Measurements from ENCODE around the gene SPATA32.

The SPATA32 gene

DNA sequence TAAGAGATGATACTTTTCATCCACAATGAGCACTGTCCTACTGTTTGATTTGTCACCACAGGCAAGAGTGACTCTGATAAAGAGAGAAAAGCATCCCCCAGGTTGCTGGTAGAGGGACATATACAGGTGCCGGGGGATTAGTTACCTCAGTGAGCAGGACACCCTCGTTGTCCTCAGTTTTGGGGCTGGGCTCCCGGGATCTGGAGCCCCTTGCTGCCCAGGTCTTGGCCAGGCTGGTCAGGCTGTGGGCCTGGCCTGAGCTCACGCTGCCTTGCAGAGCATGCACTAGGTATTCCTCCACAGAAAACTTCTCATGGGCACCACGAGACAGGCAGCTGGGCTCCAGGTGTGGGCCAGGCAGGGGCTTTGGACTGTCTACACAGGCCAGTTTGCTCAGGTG lies 24.4 kb upstream of the SPATA32 start:
- Mint-ChIP-seq H3K4me1 (peaks cover 14% of the 10 kb centered on the region), H3K27ac (no peak overlapping the region), H3K27me3 (ENCODE audit: low read depth, poor library complexity) (no peaks in the 10 kb centered on the region), H3K4me3 (no peak overlapping the region), H3K9me3 (no peaks in the 10 kb centered on the region), H3K36me3 (ENCODE audit: low read depth) (peaks cover 53% of the 10 kb centered on the region)
- no peak for DNase-seq
- TF ChIP-seq, protein P1, sequence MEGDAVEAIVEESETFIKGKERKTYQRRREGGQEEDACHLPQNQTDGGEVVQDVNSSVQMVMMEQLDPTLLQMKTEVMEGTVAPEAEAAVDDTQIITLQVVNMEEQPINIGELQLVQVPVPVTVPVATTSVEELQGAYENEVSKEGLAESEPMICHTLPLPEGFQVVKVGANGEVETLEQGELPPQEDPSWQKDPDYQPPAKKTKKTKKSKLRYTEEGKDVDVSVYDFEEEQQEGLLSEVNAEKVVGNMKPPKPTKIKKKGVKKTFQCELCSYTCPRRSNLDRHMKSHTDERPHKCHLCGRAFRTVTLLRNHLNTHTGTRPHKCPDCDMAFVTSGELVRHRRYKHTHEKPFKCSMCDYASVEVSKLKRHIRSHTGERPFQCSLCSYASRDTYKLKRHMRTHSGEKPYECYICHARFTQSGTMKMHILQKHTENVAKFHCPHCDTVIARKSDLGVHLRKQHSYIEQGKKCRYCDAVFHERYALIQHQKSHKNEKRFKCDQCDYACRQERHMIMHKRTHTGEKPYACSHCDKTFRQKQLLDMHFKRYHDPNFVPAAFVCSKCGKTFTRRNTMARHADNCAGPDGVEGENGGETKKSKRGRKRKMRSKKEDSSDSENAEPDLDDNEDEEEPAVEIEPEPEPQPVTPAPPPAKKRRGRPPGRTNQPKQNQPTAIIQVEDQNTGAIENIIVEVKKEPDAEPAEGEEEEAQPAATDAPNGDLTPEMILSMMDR (IDR thresholded peaks at IDR 0.05), result no peak

DNA sequence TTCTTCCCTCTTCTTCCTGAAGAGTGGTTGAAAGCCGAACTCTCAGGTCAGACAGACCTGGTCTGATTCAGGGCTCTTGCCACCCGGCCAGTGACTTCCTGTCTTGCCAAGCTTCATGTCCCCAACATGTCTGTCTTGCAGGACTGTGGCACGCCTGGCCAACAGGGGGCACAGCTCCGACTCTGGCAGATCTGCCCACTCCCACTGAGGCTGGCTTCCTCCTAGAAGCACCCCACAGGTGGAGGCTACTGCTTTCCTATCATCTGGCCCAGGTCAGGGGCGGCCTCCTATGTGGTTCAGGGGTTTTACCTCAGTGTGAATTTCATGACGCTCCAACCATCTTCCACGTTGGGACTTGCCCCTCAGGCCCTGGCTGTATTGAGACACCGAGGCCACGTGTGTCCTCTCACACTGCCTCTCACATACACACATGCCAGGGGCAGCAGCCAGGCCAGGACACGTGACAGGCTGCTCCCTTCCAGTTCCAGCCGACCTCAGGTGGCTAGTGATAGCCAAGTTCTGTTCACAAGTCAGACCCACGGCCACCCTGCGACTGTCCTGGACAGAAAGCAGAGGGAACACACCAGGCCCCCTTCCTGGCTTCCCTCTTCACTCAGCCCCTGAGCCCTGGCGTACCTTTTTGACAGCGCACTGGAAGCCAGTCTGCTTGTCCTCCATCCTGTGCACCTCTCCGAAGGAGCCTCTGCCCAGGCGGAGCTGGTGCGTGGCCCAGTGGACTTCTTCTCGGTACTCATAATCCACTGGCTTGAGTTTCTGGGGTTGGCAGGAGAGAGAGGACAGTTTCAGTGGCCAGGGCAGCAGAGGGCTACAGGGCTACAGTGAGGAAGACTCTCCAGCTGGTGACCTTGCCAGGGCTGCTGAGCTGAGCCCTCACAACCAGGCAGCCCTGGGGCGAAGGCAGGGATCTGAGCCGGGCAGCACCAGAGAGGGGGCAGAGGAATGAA lies 22.6 kb upstream of the SPATA32 start:
- TF ChIP-seq, protein P1 (IDR thresholded peaks at IDR 0.05), result no peak
- no peak for DNase-seq
- Mint-ChIP-seq H3K36me3 (ENCODE audit: low read depth) (peaks cover 47% of the 10 kb centered on the region), H3K27me3 (ENCODE audit: low read depth, poor library complexity) (peaks cover 2% of the 10 kb centered on the region), H3K4me3 (no peak overlapping the region), H3K27ac (peak overlapping the region; percentile 70), H3K9me3 (no peaks in the 10 kb centered on the region), H3K4me1 (peaks cover 6% of the 10 kb centered on the region)

DNA sequence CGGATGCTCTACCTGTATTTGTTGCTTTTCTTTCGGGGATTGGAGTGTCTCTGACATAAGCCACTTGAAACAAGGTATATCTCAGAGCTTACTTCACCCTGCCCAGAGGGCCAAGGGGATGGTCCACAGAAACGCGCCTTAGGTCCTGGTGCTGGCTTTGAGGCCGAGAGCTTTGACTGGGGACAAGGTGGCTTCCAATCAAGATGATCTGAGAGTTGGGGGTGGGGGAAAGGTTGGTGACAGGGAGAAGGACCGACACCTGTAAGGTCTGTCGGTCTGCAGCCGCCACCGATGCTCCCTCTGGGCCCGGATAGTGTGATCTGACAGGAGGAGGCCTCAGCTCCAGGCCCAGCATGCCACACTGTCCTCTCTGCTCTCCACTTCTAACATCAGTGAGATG lies 21.8 kb upstream of the SPATA32 start:
- peak overlapping the region; percentile 16 for H3K27ac Mint-ChIP-seq
- H3K36me3 Mint-ChIP-seq (ENCODE audit: low read depth), result peaks cover 45% of the 10 kb centered on the region
- peaks cover 6% of the 10 kb centered on the region for H3K4me1 Mint-ChIP-seq
- TF ChIP-seq, protein P1 (IDR thresholded peaks at IDR 0.05), result no peak
- H3K9me3 Mint-ChIP-seq, result no peaks in the 10 kb centered on the region
- DNase-seq, result no peak
- H3K27me3 Mint-ChIP-seq (ENCODE audit: low read depth, poor library complexity), result peaks cover 3% of the 10 kb centered on the region
- H3K4me3 Mint-ChIP-seq, result no peak overlapping the region

DNA sequence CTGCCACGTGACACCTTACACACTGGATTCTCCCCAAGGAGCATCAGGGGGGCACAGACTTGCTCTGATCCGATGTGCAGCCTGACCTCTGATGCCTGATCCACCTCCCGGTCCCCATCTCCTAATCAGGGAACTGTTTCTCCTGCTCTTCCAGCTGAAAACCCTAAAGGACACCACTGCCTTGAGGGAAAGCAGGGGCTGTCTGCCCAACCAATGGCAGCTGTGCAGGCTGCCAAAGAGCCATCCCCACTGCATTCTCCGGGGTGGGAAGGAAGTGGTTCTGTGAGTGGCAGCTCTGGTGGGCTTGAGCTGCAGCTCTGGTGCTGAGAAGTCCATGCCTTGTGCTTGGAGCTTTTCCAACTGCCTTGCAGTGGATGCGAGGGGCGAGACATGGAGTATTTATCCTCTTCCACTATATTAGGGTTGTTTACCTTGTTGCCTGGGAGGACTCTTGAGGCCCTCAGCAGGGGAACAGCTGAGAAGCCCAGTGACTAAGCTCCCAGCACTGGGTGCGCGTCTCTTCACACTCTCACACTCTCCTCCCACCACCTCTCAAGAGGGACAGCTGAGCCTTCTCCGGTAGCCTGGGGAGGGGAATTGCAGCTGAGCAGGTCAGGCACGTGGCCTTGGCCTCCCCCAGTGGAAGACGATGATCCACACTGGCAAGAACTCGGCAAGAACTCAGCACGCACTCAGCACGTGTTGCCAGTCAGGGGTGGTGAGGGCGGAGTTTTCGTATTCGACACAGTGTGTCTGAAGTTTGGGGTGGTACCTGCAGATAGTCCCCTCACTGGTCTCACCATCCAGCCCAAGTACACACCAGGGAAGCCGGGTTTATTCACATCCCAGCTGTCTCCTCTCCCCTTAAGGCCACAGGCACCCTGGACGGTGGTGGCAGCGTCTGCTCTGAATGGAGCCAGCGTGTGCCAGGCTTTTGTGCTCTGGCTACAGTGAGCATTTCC lies 21.1 kb upstream of the SPATA32 start:
- peaks cover 45% of the 10 kb centered on the region for H3K36me3 Mint-ChIP-seq (ENCODE audit: low read depth)
- no peak for DNase-seq
- no peaks in the 10 kb centered on the region for H3K9me3 Mint-ChIP-seq
- H3K27ac Mint-ChIP-seq, result peak overlapping the region; percentile 16
- peaks cover 3% of the 10 kb centered on the region for H3K27me3 Mint-ChIP-seq (ENCODE audit: low read depth, poor library complexity)
- H3K4me1 Mint-ChIP-seq, result peaks cover 8% of the 10 kb centered on the region
- TF ChIP-seq, protein P1 (IDR thresholded peaks at IDR 0.05), result no peak
- no peak overlapping the region for H3K4me3 Mint-ChIP-seq

DNA sequence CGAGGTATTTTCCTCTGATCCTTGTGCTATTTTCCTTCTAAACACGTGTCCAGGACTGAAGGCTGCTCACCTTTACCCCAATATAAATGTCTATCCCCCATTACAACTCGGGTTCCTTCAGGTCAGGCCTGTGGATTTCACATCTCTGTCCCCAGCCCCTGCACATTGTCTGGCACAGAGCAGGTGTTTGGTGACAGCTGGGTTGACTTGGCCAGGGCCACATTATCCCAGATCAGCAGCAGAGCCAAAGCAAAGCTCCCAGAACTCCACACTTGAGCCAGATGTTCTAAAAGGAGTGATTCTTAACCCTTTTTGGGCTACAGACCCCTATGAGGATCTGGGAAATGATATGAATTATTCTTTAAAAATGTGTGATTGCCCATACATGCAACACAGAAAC lies 18.0 kb upstream of the SPATA32 start:
- Mint-ChIP-seq H3K27me3 (ENCODE audit: low read depth, poor library complexity) (peaks cover 3% of the 10 kb centered on the region), H3K9me3 (no peaks in the 10 kb centered on the region), H3K27ac (no peak overlapping the region), H3K4me1 (peaks cover 17% of the 10 kb centered on the region), H3K36me3 (ENCODE audit: low read depth) (peaks cover 32% of the 10 kb centered on the region), H3K4me3 (no peak overlapping the region)
- DNase-seq, result no peak
- TF ChIP-seq, protein P1 (IDR thresholded peaks at IDR 0.05), result no peak
